ENCODE results near the gene GLCCI1. TPM values are rescaled to one million over a fixed set of nuclear protein-coding genes. Genes with fewer than 3 reads are reported as not detected.

Gene GLCCI1
- total RNA-seq, 6 experiments from 2014 or later = 2.4 to 11.1 (median 5.0) TPM

GRCh38 chr7:7967886-7968543, 581 bp upstream of the GLCCI1 start:
- peak overlapping the region; percentile 31 to 99 (median 87) for H3K27ac ChIP-seq
- no peaks in the 10 kb centered on the region for H3K36me3 ChIP-seq
- 1% methylated on average over 10 of the region's 14 CpGs for WGBS (ENCODE audit: insufficient coverage, low coverage, low lambda C conversion rate, missing lambda C conversion rate)
- peak overlapping the region; percentile 94 to 99 (median 98) for H3K4me3 ChIP-seq
- peaks cover 0 to 6% (median 0%) of the 10 kb centered on the region in 4 donors for H3K4me1 ChIP-seq
- intact Hi-C loops (cut with DNase I) = no loop called here
- DNase-seq = no peak
- no peak for TF ChIP-seq POLR2A (IDR thresholded peaks at IDR 0.05)
- peak in 1 of 4 donors; percentile 20 for TF ChIP-seq CTCF (IDR thresholded peaks at IDR 0.05)
- H3K27me3 ChIP-seq = no peaks in the 10 kb centered on the region
- H3K9me3 ChIP-seq = no peaks in the 10 kb centered on the region
- no peak for ATAC-seq

- peak overlapping the region; percentile 94 to 99 (median 98) for H3K4me3 ChIP-seq
- H3K36me3 ChIP-seq = no peaks in the 10 kb centered on the region
- peaks cover 0 to 6% (median 0%) of the 10 kb centered on the region in 4 donors for H3K4me1 ChIP-seq
- no peaks in the 10 kb centered on the region for H3K27me3 ChIP-seq
- peak; percentile 39 to 67 (median 58) for DNase-seq
- ATAC-seq = peak in 3 of 4 donors; percentile 4 to 12 (median 6)
- H3K9me3 ChIP-seq = no peaks in the 10 kb centered on the region
- H3K27ac ChIP-seq = peak overlapping the region; percentile 97 to 99 (median 99)
- intact Hi-C loops (cut with DNase I) = no loop called here
- TF ChIP-seq CTCF (IDR thresholded peaks at IDR 0.05) = peak in 3 of 4 donors; percentile 6 to 17 (median 10)
- TF ChIP-seq POLR2A (IDR thresholded peaks at IDR 0.05) = no peak
- under 1% methylated on average over 30 of the region's 98 CpGs for WGBS (ENCODE audit: insufficient coverage, low coverage, low lambda C conversion rate, missing lambda C conversion rate)
Observed at GRCh38 chr7:7969306-7970236, 975 bp downstream of the GLCCI1 start.

- H3K9me3 ChIP-seq = no peaks in the 10 kb centered on the region
- H3K27ac ChIP-seq = peak overlapping the region; percentile 46 to 99 (median 70)
- H3K27me3 ChIP-seq = no peaks in the 10 kb centered on the region
- H3K4me3 ChIP-seq = peak overlapping the region; percentile 56 to 98 (median 94)
- ATAC-seq (no peak), DNase-seq (no peak)
- intact Hi-C loops (cut with DNase I) = no loop called here
- TF ChIP-seq POLR2A (IDR thresholded peaks at IDR 0.05) = no peak
- TF ChIP-seq CTCF (IDR thresholded peaks at IDR 0.05) = no peak
- peaks cover 0 to 6% (median 0%) of the 10 kb centered on the region in 4 donors for H3K4me1 ChIP-seq
- 0% methylated on average over 6 of the region's 6 CpGs for WGBS (ENCODE audit: insufficient coverage, low coverage, low lambda C conversion rate, missing lambda C conversion rate)
- no peaks in the 10 kb centered on the region for H3K36me3 ChIP-seq
Observed at GRCh38 chr7:7970237-7970530, 1.6 kb downstream of the GLCCI1 start.

GRCh38 chr7:7970531-7971307, 2.1 kb downstream of the GLCCI1 start:
- ATAC-seq = no peak
- Histone ChIP-seq H3K4me3 (peak overlapping the region; percentile 56 to 98 (median 94)), H3K9me3 (no peaks in the 10 kb centered on the region), H3K36me3 (no peaks in the 10 kb centered on the region), H3K4me1 (peaks cover 0 to 6% (median 0%) of the 10 kb centered on the region in 4 donors), H3K27me3 (no peaks in the 10 kb centered on the region), H3K27ac (no peak overlapping the region)
- TF ChIP-seq POLR2A (IDR thresholded peaks at IDR 0.05) (no peak), CTCF (IDR thresholded peaks at IDR 0.05) (no peak)
- intact Hi-C loops (cut with DNase I) = no loop called here
- DNase-seq = no peak
- WGBS (ENCODE audit: insufficient coverage, low coverage, low lambda C conversion rate, missing lambda C conversion rate) = 20% methylated on average over 7 of the region's 7 CpGs

Data from right lobe of liver (tissue), 6 donors.